Suprapubic skin (tissue), 2 donors: ENCODE measurements around the gene TAS2R20.
"Not testable (repeated sequence)": the region's sequence is repeated elsewhere in the genome, so short reads cannot be mapped to it uniquely, and the experiment has no call there.

Experiments
- EP300 ChIP-seq: sonication (generic); formaldehyde crosslinking; IDR thresholded peaks from one replicate; pipeline ENCODE4 v1.6.1; 2017; ENCODE audit warnings: antibody characterized with exemption
- POLR2A ChIP-seq, 2 donors: fragments of 450-650 bp; IDR thresholded peaks; one replicate each; pipeline ENCODE4 v1.6.1; 2017; ENCODE audit warnings: antibody characterized with exemption in 2 of 2, mild to moderate bottlenecking in 2 of 2, moderate library complexity in 2 of 2

DNA sequence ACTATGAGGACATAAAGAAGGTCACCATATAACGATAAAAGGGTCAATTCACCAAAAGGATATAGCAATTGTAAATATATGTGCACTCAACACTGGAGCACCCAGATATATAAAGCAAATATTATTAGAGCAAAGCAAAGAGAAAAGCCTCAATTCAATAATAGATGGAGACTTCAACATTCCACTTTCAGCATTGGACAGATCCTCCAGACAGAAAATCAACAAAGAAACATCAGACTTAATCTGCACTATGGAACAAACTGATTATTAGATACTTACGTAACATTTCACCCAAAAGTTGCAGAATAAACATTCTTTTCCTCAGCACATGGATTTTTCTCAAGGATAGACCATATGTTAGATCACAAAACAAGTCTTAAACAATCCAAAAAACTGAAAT is 43.3 kb upstream of the TAS2R20 start:
- not testable (repeated sequence) for TF ChIP-seq POLR2A (IDR thresholded peaks at IDR 0.05); EP300
